Esophagus mucosa (tissue), 1 donor: ENCODE measurements around the gene ANKS1B. TPM values are rescaled to one million over a fixed set of nuclear protein-coding genes. Genes with fewer than 3 reads are reported as not detected.

Source experiments
- ATAC-seq: fragments of 200-7000 bp; cut with Tn5 transposase; one replicate; pipeline ENCODE4 v1.9.1; 2020
- total RNA-seq: library from RNA; stranded (reverse); gene quantifications from one replicate; pipeline ENCODE4 v1.2.4, GENCODE V29; 2023
- donor health status: DM: yes; HTN: yes; CAD: no.

The ANKS1B gene
- total RNA-seq, 1 donor from 2014 or later = 2.8 TPM

- ATAC-seq = no peak
Observed at GRCh38 chr12:98911396-98911795, 1073.3 kb downstream of the ANKS1B start.

DNA sequence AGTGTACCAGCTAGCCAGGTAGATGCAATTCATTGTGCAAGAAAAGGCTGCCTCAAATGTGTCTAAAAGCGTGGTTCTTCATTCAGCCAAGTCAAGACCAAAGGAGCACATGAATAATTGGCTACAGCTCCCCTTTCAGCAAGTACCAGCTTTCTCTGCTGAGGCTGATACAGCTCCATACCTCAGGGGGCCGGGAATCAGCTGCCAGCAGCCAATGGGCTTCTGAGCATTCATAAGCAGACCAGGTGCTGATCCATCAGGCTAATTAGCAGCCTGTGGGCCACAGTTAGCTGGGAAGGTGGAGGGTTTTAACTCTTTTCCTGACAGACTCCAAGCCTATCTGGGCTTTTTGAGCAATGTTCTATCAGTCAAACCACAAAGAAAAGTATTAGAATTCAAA, 1075.0 kb downstream of the ANKS1B start:
- no peak for ATAC-seq

DNA sequence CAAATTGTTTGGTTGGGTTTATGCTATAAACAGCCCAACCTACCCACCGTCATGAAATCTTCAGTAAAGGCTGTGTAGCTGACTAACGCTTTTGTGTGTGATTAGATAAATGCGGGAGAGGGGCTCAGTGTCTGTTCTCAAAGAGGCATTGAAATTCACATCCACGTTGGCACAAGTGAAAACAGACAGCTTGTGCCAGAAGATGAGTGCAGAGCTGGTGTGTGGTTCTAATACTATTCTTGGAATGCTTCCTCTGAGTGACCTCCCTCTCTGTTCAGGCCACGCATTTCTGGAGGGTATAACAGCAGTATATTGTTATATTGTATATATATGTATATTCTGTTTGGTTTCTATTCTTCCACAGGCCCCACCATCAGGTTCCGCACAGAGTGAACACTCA, 1075.9 kb downstream of the ANKS1B start:
- no peak for ATAC-seq

DNA sequence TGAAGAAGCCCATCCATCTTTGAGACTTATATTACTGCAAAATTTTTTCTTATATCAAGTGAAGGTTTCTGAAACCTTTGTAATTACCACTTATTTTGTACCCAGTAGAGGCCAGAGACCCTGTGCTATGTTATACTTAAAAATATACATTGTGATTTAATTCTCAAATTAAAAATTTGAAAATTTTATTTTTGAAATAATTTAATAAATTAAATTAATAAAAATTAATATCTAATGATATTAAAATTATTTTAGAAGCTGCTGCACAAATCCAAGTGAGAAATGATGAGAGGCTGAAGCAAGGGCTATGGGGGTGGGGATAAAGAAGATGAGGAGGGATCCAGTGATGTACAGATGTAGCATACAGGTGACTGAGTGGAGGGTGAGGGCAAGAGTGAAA, 1080.9 kb downstream of the ANKS1B start:
- no peak for ATAC-seq

DNA sequence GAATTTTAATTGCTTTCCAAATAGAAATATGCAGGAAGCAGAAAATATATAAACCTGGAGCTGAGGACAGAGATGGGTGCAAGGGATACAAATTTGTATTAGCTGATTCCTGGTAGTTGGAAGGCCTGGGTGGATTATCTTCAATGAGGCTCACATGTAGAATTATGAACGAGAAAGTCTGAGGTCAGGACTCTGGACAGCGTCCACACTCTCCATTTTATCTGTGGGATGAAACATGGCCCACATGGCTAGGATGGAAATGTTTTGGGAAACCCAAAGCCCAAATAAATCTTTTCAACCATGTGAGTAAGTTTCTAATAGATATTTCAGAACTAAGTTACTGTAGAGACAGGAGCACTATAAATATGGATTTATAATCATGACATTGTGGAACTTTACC, 1083.5 kb downstream of the ANKS1B start:
- ATAC-seq = no peak

GRCh38 chr12:98896938-98897337, 1087.8 kb downstream of the ANKS1B start:
- ATAC-seq = no peak

DNA sequence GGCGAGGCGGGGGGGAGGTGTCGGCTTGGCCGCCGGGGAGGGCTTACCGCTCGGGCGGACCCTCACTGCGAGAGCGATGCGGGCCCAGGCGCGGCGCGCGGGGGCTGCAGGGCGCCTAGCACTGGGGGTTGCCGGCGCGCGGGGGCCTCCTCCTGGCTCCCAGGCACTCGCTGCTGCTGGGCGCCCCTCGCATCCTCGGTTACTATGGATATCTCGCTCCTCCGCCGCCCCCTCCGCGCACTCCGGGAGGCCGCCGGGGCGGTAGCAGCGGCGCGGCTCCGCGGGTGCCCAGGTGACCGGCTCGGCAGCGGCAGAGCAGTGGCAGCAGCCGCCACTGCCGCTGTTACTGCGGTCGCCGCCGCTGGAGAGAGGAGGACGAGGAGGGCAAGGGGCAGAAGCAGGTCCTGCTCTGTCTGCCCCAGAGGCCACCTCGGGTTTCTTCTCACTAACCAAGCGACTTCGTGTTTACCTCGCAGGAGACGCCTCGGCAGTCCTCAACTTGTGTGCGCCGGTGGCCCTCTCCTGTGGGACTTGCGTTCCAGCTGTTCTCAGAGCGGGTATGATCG, 1089.6 kb downstream of the ANKS1B start:
- ATAC-seq = no peak

DNA sequence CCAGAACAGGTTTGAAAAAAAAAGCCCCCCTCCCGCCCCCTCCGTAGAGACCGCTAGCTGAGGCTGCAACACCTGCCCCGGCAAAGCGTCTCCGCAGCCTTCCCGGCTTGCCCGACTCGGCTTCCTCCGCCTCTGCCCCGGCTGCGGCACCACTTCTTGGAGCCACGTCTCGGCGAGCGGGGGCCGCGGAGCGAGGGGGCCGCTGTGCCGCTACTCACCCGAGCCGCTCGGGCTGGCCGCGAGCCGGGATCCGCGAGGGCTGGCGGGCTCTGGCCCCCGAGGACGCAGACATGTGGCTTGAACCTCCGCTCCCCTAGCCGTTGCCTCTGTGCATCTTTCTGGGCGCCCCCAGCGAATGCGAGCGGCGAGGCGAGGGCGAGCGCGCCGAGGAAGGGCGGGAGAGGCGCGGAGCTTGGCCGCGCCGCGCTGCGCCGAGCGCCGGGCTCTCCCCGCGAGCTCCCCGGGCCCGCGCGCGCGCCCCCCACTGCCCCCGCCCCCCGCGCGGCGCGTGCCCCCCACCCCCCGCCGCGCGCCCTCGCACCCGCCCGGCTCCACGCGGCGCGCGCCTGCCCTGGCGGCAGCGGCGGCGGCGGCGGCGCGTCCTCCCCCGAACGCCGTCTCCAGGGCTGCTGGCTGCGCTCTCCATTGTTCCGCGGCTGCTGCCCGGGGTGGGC, 1090.2 kb downstream of the ANKS1B start:
- ATAC-seq = no peak

DNA sequence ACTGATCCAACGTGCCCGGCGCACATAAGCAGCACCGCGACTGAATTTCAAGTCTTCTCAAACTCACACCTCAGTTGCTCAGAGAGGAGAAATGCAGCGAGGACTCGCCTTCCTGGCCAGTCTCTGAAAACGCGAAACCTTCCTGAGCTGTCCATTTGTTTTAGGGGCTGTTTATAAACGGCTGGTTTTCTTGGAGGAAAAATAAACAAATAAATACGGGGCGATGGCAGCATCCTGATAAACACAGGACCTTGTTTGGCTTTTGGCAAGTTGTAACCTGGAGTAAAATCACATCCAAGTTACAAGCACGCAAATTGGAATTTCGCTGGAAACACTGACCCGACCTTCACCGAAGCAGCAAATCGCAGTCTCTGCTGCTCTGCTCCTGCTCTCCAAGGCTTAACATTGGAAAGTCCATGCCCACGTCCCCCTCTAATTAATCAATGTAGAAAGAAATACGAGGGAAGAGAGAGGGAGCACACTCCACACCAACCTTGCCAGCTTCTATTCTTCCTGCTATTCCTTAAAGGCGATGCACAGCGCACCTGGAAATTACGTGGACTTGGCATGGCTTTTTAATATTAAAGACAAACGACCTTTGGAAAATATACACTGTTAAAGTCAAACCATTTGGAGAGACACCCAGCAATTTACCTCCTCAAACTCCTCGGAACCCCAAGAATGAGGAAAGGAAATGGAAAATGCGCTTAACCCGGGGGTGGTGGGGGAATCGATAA, 1090.9 kb downstream of the ANKS1B start:
- no peak for ATAC-seq

DNA sequence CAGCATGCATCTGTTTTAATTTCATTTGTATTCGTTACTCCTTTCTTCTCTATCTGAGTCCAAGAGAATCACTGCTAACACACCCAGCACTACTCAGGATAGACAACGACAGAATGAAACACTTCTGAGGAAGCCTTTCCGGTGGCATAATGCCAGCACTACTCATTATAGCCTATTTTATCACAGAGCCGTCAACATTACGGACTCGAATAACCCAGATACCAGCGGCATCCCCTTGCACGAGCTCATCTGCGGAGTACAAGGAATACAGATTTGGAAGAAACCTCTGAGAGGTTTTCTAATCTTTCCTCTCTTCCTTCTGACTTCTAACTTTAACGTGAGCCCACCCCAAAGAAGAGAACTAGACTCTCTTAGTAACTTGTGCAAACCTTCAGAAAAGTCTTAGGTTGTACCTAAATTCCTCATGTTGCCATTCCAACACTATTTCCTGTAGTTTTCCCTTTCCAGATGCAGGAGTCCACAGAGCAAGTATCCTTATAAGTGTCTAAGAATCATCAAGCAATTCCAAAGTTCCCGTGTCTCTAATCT, 1091.5 kb downstream of the ANKS1B start:
- ATAC-seq = no peak

DNA sequence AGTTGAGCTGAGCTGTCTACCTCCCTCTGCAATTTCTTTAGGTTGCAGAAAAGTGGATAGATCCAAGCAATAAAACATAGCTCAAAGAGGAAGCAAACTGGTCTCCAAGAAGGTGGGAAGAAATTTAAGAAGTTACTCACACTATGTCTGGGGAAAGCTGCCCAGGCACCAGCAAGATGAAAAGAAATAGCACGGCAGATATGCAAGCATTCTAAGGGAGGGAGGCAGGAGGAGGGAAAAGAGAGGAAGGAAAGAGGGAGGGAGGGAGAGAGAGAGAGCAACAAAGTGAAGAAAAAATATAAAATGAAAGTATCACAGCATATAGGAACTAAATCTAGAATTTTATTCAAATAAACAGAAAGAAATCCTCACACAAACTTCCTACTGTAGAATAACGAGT, 1099.0 kb downstream of the ANKS1B start:
- ATAC-seq = no peak

- ATAC-seq = no peak
Observed at GRCh38 chr12:98883231-98883630, 1101.5 kb downstream of the ANKS1B start.

- ATAC-seq = no peak
Observed at GRCh38 chr12:98882526-98882925, 1102.2 kb downstream of the ANKS1B start.

GRCh38 chr12:98873776-98874175, 1111.0 kb downstream of the ANKS1B start:
- ATAC-seq = no peak

GRCh38 chr12:98870504-98870903, 1114.2 kb downstream of the ANKS1B start:
- ATAC-seq = no peak

- no peak for ATAC-seq
Observed at GRCh38 chr12:98869886-98870503, 1114.7 kb downstream of the ANKS1B start.

GRCh38 chr12:98868538-98868937, 1116.2 kb downstream of the ANKS1B start:
- no peak for ATAC-seq

GRCh38 chr12:98868076-98868475, 1116.7 kb downstream of the ANKS1B start:
- ATAC-seq = no peak

- no peak for ATAC-seq
Observed at GRCh38 chr12:98864363-98864762, 1120.4 kb downstream of the ANKS1B start.

DNA sequence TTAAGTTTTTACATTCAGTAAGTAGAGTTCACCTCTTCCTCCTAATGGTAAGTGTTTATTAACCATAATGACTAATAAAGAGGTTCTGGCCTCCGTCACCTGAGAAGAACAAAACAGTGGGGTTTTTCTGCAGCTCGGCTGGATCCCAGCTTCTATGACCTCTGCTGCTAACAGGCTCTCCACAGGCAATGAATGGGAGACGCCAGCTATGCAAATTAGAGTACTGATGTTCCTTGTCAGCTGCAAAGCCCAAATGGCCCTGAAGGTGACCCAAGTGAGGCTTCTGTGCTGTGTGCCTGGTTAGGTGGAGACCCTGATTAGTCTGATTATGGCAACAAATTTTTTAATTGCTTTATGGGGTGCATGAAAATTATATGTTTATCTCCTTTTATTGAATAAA, 1121.6 kb downstream of the ANKS1B start:
- ATAC-seq = no peak

DNA sequence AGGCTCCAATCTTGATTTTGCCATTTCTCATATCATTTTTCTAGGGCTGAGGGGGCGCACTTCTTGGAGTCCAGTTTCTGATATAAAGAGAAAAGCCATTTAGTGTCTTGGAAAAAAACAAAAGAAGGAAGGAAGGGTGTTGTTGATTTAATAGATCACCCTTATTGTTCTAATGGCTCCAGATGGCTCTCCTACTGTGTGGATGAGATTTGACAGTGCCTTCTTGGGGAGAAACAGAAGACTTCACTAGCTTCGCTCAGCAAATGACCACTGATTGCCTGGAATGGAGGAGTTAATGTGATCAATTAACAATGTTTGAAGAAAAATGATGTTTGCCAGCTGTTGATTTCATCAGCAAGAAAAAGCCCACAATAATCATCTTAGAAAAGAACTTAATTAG, 1123.5 kb downstream of the ANKS1B start:
- ATAC-seq = no peak

DNA sequence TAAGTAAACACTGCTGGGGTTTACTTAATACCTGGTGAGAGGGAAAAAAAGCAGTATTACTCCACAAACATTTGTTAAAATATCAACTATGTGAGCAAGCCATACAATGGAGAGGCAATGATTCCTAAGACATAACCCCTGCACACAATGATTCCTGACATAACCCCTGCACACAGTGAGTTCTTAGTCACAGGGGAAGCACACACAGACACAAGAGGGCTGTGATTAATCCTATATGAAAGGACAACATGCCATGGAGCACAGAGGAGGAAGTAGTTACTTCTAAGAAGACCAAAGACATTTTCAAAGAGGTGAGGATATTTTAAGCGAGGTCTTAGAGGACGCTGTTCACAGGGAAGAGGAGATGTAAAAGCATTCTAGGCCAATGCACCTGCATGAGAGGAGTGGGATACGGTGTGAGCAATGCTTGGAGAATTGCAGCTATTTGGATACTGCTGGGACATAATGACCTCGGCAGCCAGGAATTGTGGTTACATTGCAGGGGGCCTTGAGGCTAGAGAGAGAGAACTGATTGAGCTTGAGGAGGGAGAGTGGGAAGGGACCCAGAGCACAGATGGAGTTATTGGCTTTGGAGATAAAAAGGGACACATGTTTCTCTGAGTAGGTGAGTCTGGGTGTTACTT, 1127.7 kb downstream of the ANKS1B start:
- no peak for ATAC-seq

- no peak for ATAC-seq
Observed at GRCh38 chr12:98852181-98852580, 1132.6 kb downstream of the ANKS1B start.
